BJ (cell line): ENCODE measurements around the gene PXN. TPM values are rescaled to one million over a fixed set of nuclear protein-coding genes. Genes with fewer than 3 reads are reported as not detected.

Experiments
- CTCF ChIA-PET: fragments of 350-600 bp; formaldehyde crosslinking; extraction: SDS; loops from one replicate; lab custom pipeline; 2021; ENCODE audit warnings: antibody characterized with exemption, inconsistent platforms; lab: Yijun Ruan, JAX
- POLR2A ChIA-PET: fragments of 300-600 bp; sonication (Branson Sonifier 250); formaldehyde crosslinking; extraction: SDS; loops from one replicate; lab custom pipeline; 2021; ENCODE audit warnings: antibody characterized with exemption; lab: Charles Lee
- DNase-seq: peaks from one replicate; pipeline ENCODE4 v3.0.0-alpha.2; 2011; ENCODE audit warnings: low read depth
- H3K27me3 ChIP-seq: 2 replicates; pipeline ENCODE4 v1.6.0; 2011; ENCODE audit warnings: low read length; ENCODE audit not compliant: control insufficient read depth, insufficient read depth
- H3K36me3 ChIP-seq: 2 replicates; pipeline ENCODE4 v1.5.1; 2011; ENCODE audit warnings: low read length; ENCODE audit not compliant: control insufficient read depth, insufficient read depth
- H3K4me3 ChIP-seq: 2 replicates; pipeline ENCODE4 v1.5.1; 2011; ENCODE audit warnings: low read depth, mild to moderate bottlenecking, control low read depth, low read length
- polyA plus RNA-seq: library from polyadenylated mRNA; depleted of rRNA; stranded (reverse); fragments of >200 nt; gene quantifications from 2 replicates; pipeline ENCODE4 v1.2.3, GENCODE V29; 2011
- TF ChIP-seq, protein P1 (sequence below): IDR thresholded peaks from 2 replicates; pipeline ENCODE4 v1.5.1; 2011; ENCODE audit warnings: low read depth, mild to moderate bottlenecking, control low read depth, inconsistent platforms, low read length, moderate library complexity; ENCODE audit not compliant: insufficient read depth

The PXN gene
- polyA plus RNA-seq, 1 experiment, result 41.8 TPM

- H3K36me3 ChIP-seq, result peaks cover 38% of the 10 kb centered on the region
- ChIA-PET CTCF (no interaction called here), POLR2A (no interaction called here)
- no peaks in the 10 kb centered on the region for H3K27me3 ChIP-seq
- TF ChIP-seq, protein P1, sequence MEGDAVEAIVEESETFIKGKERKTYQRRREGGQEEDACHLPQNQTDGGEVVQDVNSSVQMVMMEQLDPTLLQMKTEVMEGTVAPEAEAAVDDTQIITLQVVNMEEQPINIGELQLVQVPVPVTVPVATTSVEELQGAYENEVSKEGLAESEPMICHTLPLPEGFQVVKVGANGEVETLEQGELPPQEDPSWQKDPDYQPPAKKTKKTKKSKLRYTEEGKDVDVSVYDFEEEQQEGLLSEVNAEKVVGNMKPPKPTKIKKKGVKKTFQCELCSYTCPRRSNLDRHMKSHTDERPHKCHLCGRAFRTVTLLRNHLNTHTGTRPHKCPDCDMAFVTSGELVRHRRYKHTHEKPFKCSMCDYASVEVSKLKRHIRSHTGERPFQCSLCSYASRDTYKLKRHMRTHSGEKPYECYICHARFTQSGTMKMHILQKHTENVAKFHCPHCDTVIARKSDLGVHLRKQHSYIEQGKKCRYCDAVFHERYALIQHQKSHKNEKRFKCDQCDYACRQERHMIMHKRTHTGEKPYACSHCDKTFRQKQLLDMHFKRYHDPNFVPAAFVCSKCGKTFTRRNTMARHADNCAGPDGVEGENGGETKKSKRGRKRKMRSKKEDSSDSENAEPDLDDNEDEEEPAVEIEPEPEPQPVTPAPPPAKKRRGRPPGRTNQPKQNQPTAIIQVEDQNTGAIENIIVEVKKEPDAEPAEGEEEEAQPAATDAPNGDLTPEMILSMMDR, result no peak
- H3K4me3 ChIP-seq, result no peak overlapping the region
- DNase-seq, result no peak
These were observed 84.6 kb downstream of the PXN start for GRCh38 chr12:120180975-120181374.

GRCh38 chr12:120175537-120175936, 90.0 kb downstream of the PXN start:
- POLR2A ChIA-PET, result no interaction called here
- Histone ChIP-seq H3K4me3 (no peak overlapping the region), H3K27me3 (no peaks in the 10 kb centered on the region), H3K36me3 (peaks cover 41% of the 10 kb centered on the region)
- TF ChIP-seq, protein P1, result no peak
- CTCF ChIA-PET, result interaction anchor here (1.0 to 1.1 kb wide), 2 partner anchors 24 to 38 kb away, joined by 3 read pairs; no protein-coding TSS in a partner anchor
- DNase-seq, result no peak

GRCh38 chr12:120175062-120175461, 90.5 kb downstream of the PXN start:
- H3K4me3 ChIP-seq, result no peak overlapping the region
- TF ChIP-seq, protein P1, result no peak
- peaks cover 42% of the 10 kb centered on the region for H3K36me3 ChIP-seq
- CTCF ChIA-PET, result interaction anchor here (1.1 kb wide), 1 partner anchor 24 kb away, joined by 3 read pairs; no protein-coding TSS in a partner anchor
- H3K27me3 ChIP-seq, result no peaks in the 10 kb centered on the region
- POLR2A ChIA-PET, result no interaction called here
- DNase-seq, result no peak

DNA sequence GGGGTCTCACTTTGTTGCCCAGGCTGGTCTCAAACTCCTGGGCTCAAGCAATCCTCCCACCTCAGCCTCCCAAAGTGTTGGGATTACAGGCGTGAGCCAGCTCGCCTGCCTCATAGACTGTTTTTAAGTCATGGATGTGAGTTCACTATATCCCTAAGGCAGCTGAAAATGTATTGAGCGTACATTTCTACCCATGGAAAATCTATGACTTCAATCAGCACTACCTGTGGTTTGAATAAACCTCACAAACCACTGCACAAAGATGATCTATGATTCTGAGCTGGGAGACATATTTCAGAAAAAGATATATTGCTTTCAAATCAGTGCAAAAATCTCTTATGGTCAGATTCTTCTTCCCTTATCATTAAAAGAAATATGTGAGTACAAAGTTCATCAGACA, 93.5 kb downstream of the PXN start:
- CTCF ChIA-PET, result interaction anchor here (0.8 to 1.3 kb wide), 3 partner anchors 21 to 43 kb away, joined by 3 to 4 read pairs (median 3); partner anchors contain the start of gene GCN1
- DNase-seq, result no peak
- peaks cover 34% of the 10 kb centered on the region for H3K36me3 ChIP-seq
- H3K27me3 ChIP-seq, result no peaks in the 10 kb centered on the region
- POLR2A ChIA-PET, result interaction anchor here (0.5 kb wide), 1 partner anchor 10 kb away, joined by 32 read pairs; no protein-coding TSS in a partner anchor
- no peak overlapping the region for H3K4me3 ChIP-seq
- TF ChIP-seq, protein P1, result no peak

DNA sequence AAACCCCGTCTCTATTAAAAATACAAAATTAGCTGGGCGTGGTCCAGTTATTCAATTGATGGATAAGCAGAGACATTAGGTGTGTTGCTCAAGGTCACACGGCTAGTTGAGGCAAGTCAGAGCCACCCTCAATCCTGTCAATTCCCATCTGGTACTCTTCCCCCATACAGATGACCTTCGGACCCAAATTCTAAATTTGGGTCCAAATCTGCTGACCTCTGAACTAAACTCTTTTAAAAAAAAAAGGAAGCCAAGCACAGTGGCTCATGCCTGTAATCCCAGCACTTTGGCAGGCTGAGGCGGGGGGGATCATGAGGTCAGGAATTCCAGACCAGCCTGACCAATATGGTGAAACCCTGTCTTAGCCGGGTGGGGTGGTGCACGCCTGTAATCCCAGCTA, 94.9 kb downstream of the PXN start:
- no peaks in the 10 kb centered on the region for H3K27me3 ChIP-seq
- ChIA-PET POLR2A (no interaction called here), CTCF (interaction anchor here (1.3 kb wide), 1 partner anchor 19 kb away, joined by 3 read pairs; no protein-coding TSS in a partner anchor)
- H3K36me3 ChIP-seq, result peaks cover 28% of the 10 kb centered on the region
- TF ChIP-seq, protein P1, result no peak
- no peak for DNase-seq
- no peak overlapping the region for H3K4me3 ChIP-seq
